Gastroesophageal sphincter (tissue), 4 donors: Measurements from ENCODE around the gene CRACR2A. TPM values are rescaled to one million over a fixed set of nuclear protein-coding genes. Genes with fewer than 3 reads are reported as not detected.
A peak's percentile ranks its signal among the peaks of the same experiment; 100 is the strongest.

Experiments
- ATAC-seq: fragments of 150-250 bp; one replicate; pipeline ENCODE4 v1.9.1; 2016; ENCODE audit warnings: mild to moderate bottlenecking, moderate library complexity
- H3K27ac ChIP-seq, 4 donors: fragments of 200-600 bp; sonication (generic) in 3 of 4; 1 replicate in 3 of 4; 2 replicates in 1 of 4; pipeline ENCODE4 v1.5.1; 2016 to 2019
- H3K27me3 ChIP-seq: fragments of 200-600 bp; sonication (generic); one replicate; pipeline ENCODE4 v1.5.1; 2019
- H3K36me3 ChIP-seq, 2 donors: fragments of 200-600 bp; sonication (generic); one replicate each; pipeline ENCODE4 v1.5.1; 2019; ENCODE audit warnings: control low read depth in 1 of 2
- H3K4me1 ChIP-seq, 3 donors: fragments of 200-600 bp; sonication (generic); 1 replicate in 2 of 3; 2 replicates in 1 of 3; pipeline ENCODE4 v1.5.1; 2016 to 2019; ENCODE audit warnings: control low read depth in 2 of 3
- H3K4me3 ChIP-seq, 2 donors: fragments of 200-600 bp; sonication (generic); one replicate each; pipeline ENCODE4 v1.5.1; 2019; ENCODE audit warnings: mild to moderate bottlenecking in 1 of 2, moderate library complexity in 1 of 2
- H3K9me3 ChIP-seq, 3 donors: fragments of 200-600 bp; sonication (generic); one replicate each; pipeline ENCODE4 v1.5.1; 2017 to 2019; ENCODE audit warnings: control low read depth in 2 of 3
- EP300 ChIP-seq: sonication (generic); formaldehyde crosslinking; IDR thresholded peaks from one replicate; pipeline ENCODE4 v1.6.1; 2017; ENCODE audit warnings: antibody characterized with exemption, mild to moderate bottlenecking
- POLR2A ChIP-seq, 2 donors: fragments of 450-650 bp; IDR thresholded peaks; one replicate each; pipeline ENCODE4 v1.6.1; 2017; ENCODE audit warnings: antibody characterized with exemption in 2 of 2, mild to moderate bottlenecking in 2 of 2, moderate library complexity in 1 of 2
- POLR2AphosphoS5 ChIP-seq: sonication (generic); formaldehyde crosslinking; IDR thresholded peaks from one replicate; pipeline ENCODE4 v1.6.1; 2017; ENCODE audit warnings: antibody characterized with exemption
- WGBS, 2 donors: methylation state at CpG; one replicate each; pipeline ENCODE4 v1.1.5; 2018; ENCODE audit warnings: low coverage in 1 of 2; 5-methylcytosine and 5-hydroxymethylcytosine counted together
- total RNA-seq, 4 donors: library from RNA; depleted of rRNA; stranded (reverse); fragments of >200 nt; gene quantifications; one replicate each; pipeline ENCODE4 v1.1.0, GENCODE V29; 2016
- TF ChIP-seq, protein P1 (sequence below), 4 experiments: fragments of 200-600 bp in 2 of 4; fragments of 450-650 bp in 2 of 4; sonication (generic) in 1 of 4; IDR thresholded peaks; one replicate each; pipeline ENCODE4 v1.5.1; 2017 to 2019; ENCODE audit warnings: antibody characterized with exemption in 4 of 4, mild to moderate bottlenecking in 2 of 4, moderate library complexity in 2 of 4

Gene CRACR2A
- total RNA-seq, 4 donors from 2014 or later = 2.2 to 5.4 (median 3.0) TPM

DNA sequence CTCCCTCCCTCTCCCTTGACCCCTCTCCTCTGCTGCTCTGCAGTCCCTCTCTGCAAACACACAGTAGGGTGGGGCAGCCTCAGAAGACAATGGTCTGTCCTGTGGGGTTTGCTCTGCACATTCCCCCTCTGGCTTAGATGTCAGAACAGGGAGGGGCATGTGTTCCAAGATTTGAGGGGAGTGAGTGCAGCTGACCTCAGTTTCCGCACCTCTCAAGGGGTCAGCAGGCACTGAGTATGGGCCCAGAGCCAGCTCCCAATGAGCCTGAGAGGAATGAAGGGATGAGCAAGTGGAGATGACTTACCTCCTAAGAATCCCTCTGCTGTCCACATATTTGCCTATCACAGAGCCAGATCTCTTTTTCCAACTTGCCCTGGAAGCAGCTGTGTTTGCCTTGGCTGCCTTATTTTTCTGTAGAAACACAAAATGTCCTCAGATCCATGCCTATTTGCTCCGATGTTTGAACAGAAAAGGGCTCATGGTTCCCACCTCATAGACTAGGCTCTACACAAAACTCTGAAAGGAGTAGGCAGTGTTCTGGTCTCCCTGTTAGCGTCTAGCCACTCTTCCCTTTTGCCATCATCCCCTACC, 111.4 kb downstream of the CRACR2A start:
- 62 to 86% methylated on average over 2 to 3 of the region's 3 CpGs for WGBS, 2 donors
- Histone ChIP-seq H3K4me1 (no peaks in the 10 kb centered on the region), H3K27me3 (no peaks in the 10 kb centered on the region), H3K27ac (no peak overlapping the region), H3K4me3 (no peak overlapping the region), H3K36me3 (no peaks in the 10 kb centered on the region), H3K9me3 (no peaks in the 10 kb centered on the region)
- TF ChIP-seq POLR2AphosphoS5 (no peak), EP300 (no peak), POLR2A (IDR thresholded peaks at IDR 0.05) (no peak)
- TF ChIP-seq, protein P1, sequence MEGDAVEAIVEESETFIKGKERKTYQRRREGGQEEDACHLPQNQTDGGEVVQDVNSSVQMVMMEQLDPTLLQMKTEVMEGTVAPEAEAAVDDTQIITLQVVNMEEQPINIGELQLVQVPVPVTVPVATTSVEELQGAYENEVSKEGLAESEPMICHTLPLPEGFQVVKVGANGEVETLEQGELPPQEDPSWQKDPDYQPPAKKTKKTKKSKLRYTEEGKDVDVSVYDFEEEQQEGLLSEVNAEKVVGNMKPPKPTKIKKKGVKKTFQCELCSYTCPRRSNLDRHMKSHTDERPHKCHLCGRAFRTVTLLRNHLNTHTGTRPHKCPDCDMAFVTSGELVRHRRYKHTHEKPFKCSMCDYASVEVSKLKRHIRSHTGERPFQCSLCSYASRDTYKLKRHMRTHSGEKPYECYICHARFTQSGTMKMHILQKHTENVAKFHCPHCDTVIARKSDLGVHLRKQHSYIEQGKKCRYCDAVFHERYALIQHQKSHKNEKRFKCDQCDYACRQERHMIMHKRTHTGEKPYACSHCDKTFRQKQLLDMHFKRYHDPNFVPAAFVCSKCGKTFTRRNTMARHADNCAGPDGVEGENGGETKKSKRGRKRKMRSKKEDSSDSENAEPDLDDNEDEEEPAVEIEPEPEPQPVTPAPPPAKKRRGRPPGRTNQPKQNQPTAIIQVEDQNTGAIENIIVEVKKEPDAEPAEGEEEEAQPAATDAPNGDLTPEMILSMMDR (IDR thresholded peaks at IDR 0.05) = no peak
- ATAC-seq = peak; percentile 34

DNA sequence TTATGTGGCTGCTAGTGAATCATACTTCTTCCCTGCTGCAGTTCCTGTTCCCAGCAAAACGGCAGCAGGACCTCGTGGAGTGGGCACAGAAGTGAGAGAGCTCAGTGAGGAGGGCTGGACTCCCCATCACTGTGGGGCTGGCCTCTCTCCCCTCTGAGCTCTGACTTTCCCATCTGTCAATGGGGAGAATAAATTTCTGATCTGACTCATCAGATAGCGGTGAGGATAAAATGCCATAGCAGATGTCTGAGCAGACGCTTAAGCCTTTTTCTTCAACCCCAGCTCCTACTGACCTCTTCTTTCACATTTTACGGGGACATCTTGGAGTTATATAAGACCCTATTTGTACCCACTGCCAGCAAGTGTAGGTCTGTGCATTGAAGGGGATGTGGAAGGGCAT, 116.6 kb downstream of the CRACR2A start:
- Histone ChIP-seq H3K4me3 (no peak overlapping the region), H3K36me3 (no peaks in the 10 kb centered on the region), H3K4me1 (no peaks in the 10 kb centered on the region), H3K9me3 (no peaks in the 10 kb centered on the region), H3K27me3 (no peaks in the 10 kb centered on the region), H3K27ac (no peak overlapping the region)
- no peak for TF ChIP-seq POLR2AphosphoS5
- TF ChIP-seq, protein P1 (IDR thresholded peaks at IDR 0.05) = no peak
- no peak for TF ChIP-seq EP300
- no peak for TF ChIP-seq POLR2A (IDR thresholded peaks at IDR 0.05)
- WGBS, 2 donors = 100% methylated on average over 1 to 3 of the region's 5 CpGs
- no peak for ATAC-seq

DNA sequence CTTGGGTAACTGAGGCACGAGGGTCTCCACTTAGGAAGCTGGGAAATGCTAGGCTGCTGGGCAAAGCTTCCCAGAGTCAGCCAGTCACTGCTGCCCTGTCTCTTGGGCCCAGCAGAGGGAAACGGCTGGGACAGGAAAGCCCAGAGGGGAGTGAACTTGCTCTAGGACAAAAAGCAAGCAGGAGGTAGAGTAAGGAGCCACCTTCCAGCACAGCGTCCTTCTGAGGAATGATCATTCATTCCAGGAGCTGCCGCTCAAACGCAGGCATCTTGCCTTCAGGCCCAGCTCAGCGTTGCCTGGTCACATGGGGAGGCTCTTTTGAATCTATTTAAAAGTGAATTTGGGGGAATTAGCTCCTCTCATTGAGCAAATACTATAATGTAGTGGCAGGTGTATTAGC, 118.6 kb downstream of the CRACR2A start:
- TF ChIP-seq, protein P1 (IDR thresholded peaks at IDR 0.05) = no peak
- TF ChIP-seq POLR2A (IDR thresholded peaks at IDR 0.05) = no peak
- no peak for TF ChIP-seq POLR2AphosphoS5
- TF ChIP-seq EP300 = no peak
- ATAC-seq = no peak
- Histone ChIP-seq H3K27ac (no peak overlapping the region), H3K36me3 (no peaks in the 10 kb centered on the region), H3K4me3 (no peak overlapping the region), H3K27me3 (no peaks in the 10 kb centered on the region), H3K4me1 (no peaks in the 10 kb centered on the region), H3K9me3 (no peaks in the 10 kb centered on the region)
- WGBS, 2 donors = 76 to 81% methylated on average over 3 to 5 of the region's 6 CpGs

DNA sequence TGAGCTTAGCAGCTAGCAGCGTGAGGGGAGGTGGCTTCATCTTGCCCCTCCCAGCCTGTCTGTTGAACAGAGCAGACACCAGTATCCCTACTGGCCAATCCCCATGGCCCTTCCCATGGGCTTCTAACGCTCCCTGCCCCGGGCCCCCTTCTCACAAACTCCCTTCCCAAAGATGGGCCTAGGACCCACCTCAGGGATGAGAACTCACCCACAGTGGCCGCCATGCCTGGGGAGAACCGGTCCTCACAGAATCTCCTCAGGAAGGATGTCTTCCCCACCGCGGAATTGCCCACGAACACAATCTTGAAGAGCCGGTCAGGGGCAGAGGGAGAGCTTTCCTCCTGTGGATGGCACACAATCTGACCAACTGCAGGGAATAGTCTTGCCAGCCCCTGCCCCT, 119.5 kb downstream of the CRACR2A start:
- Histone ChIP-seq H3K27ac (no peak overlapping the region), H3K4me1 (no peaks in the 10 kb centered on the region), H3K36me3 (no peaks in the 10 kb centered on the region), H3K9me3 (no peaks in the 10 kb centered on the region), H3K4me3 (no peak overlapping the region), H3K27me3 (no peaks in the 10 kb centered on the region)
- WGBS, 2 donors = 93 to 100% methylated on average over 1 to 3 of the region's 9 CpGs
- TF ChIP-seq POLR2A (IDR thresholded peaks at IDR 0.05) (no peak), POLR2AphosphoS5 (no peak), EP300 (no peak)
- TF ChIP-seq, protein P1 (IDR thresholded peaks at IDR 0.05) = no peak
- ATAC-seq = no peak

DNA sequence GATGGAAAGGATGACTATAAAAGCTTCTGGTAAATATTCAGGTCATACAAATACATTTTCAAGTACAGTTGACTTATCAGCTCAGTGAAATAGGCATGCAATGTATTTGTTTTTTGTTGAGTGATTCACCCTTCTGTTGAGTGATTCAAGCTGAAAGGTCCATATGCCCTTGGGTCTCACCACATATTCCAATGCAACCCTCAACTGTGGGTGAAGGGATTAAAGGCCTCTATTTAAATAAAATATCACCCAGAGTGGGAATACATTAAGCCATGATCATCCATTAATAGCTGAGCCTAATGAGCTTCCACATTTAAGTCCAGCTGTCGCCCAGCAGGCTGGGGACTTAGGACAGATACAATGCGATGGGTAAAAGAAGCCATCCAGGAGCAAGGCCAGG, 120.2 kb downstream of the CRACR2A start:
- TF ChIP-seq POLR2A (IDR thresholded peaks at IDR 0.05) = no peak
- H3K27me3 ChIP-seq = no peaks in the 10 kb centered on the region
- no peaks in the 10 kb centered on the region for H3K9me3 ChIP-seq
- no peak overlapping the region for H3K4me3 ChIP-seq
- no peak overlapping the region for H3K27ac ChIP-seq
- 80 to 87% methylated on average over 2 of the region's 2 CpGs for WGBS, 2 donors
- H3K36me3 ChIP-seq = no peaks in the 10 kb centered on the region
- H3K4me1 ChIP-seq = no peaks in the 10 kb centered on the region
- ATAC-seq = no peak
